GM12878 (cell line): ENCODE measurements around the gene SULT2B1. TPM values are rescaled to one million over a fixed set of nuclear protein-coding genes. Genes with fewer than 3 reads are reported as not detected.

Experiments used
- ATAC-seq: fragments of 200-7000 bp; cut with Tn5 transposase; 3 replicates; pipeline ENCODE4 v1.9.1; 2020; ENCODE audit warnings: mild to moderate bottlenecking, moderate library complexity
- BruUV-seq: library from RNA; stranded (reverse); fragments of 400-500 nt; replicated peaks from 2 replicates; lab custom pipeline; 2021; lab: Mats Ljungman, UMichigan
- CTCF ChIA-PET: fragments of 300-600 bp; sonication (Branson Sonifier 250); formaldehyde crosslinking; extraction: SDS; loops from one replicate; lab custom pipeline; 2021; ENCODE audit warnings: inconsistent platforms; lab: Yijun Ruan, JAX
- POLR2A ChIA-PET: fragments of 350-600 bp; formaldehyde crosslinking; extraction: SDS; loops from one replicate; lab custom pipeline; 2021; ENCODE audit warnings: inconsistent platforms; lab: Charles Lee
- RAD21 ChIA-PET: fragments of 300-600 bp; sonication (Branson Sonifier 250); formaldehyde crosslinking; loops from one replicate; lab custom pipeline; 2023; ENCODE audit warnings: antibody characterized with exemption; ENCODE audit not compliant: unreplicated experiment; lab: Charles Lee
- SMC1A ChIA-PET: fragments of 300-600 bp; sonication (Branson Sonifier 250); formaldehyde crosslinking; loops from one replicate; lab custom pipeline; 2023; ENCODE audit not compliant: unreplicated experiment, uncharacterized antibody; lab: Charles Lee
- DNase-seq: peaks from one replicate; pipeline ENCODE4 v3.0.0-alpha.2; 2011; ENCODE audit warnings: low read depth, low spot score
- FAIRE-seq: peaks from 3 replicates; lab custom pipeline; 2011; peaks lifted over from hg19 to GRCh38; lab: Jason Lieb, UNC
- H2AFZ ChIP-seq: 2 replicates; pipeline ENCODE4 v1.6.0; 2011; ENCODE audit warnings: low read depth, low read length, control low read depth; ENCODE audit not compliant: control insufficient read depth
- H3K27ac ChIP-seq: 2 replicates; pipeline ENCODE4 v1.5.1; 2011; ENCODE audit warnings: control low read depth; ENCODE audit not compliant: control insufficient read depth, insufficient read depth
- H3K27me3 ChIP-seq, 2 experiments: replicated peaks in 1 of 2; 2 replicates each; pipeline versions ENCODE4 v1.6.0 to v1.6.1; 2011; ENCODE audit warnings: low read length in 1 of 2; ENCODE audit not compliant: control insufficient read depth in 2 of 2, insufficient read depth in 2 of 2
- H3K36me3 ChIP-seq, 2 experiments: 2 replicates each; pipeline ENCODE4 v1.5.1; 2011; ENCODE audit warnings: low read length in 1 of 2; ENCODE audit not compliant: control insufficient read depth in 2 of 2, insufficient read depth in 2 of 2
- H3K4me1 ChIP-seq: 2 replicates; pipeline ENCODE4 v1.6.1; 2011; ENCODE audit warnings: mild to moderate bottlenecking, low read length, moderate library complexity, mixed read lengths; ENCODE audit not compliant: control insufficient read depth, insufficient read depth
- H3K4me2 ChIP-seq: 2 replicates; pipeline ENCODE4 v1.6.0; 2011; ENCODE audit warnings: control low read depth; ENCODE audit not compliant: control insufficient read depth, insufficient read depth
- H3K4me3 ChIP-seq: fragments of 200-600 bp; sonication (generic); 2 replicates; pipeline ENCODE4 v1.5.1; 2016
- H3K79me2 ChIP-seq: 2 replicates; pipeline ENCODE4 v1.6.0; 2011; ENCODE audit warnings: low read length; ENCODE audit not compliant: control insufficient read depth, insufficient read depth
- H3K9ac ChIP-seq: 2 replicates; pipeline ENCODE4 v1.8.0; 2011; ENCODE audit warnings: low read length, control low read depth, mixed read lengths; ENCODE audit not compliant: control insufficient read depth, insufficient read depth
- H3K9me3 ChIP-seq: replicated peaks from 3 replicates; pipeline ENCODE4 v1.5.1; 2011; ENCODE audit warnings: mild to moderate bottlenecking, low read length; ENCODE audit not compliant: control insufficient read depth, insufficient read depth
- H4K20me1 ChIP-seq: 2 replicates; pipeline ENCODE4 v1.6.0; 2011; ENCODE audit not compliant: control insufficient read depth, insufficient read depth
- BACH1 ChIP-seq: fragments of 450-650 bp; IDR thresholded peaks from 2 replicates; pipeline ENCODE4 v1.6.1; 2017; ENCODE audit warnings: mild to moderate bottlenecking, borderline replicate concordance
- BRCA1 ChIP-seq: IDR thresholded peaks from 2 replicates; pipeline ENCODE4 v1.6.1; 2011; ENCODE audit warnings: low read depth, low read length, improper control_type of control experiment
- CBX3 ChIP-seq: fragments of 200-600 bp; sonication (generic); IDR thresholded peaks from 2 replicates; pipeline ENCODE4 v1.6.1; 2016; ENCODE audit warnings: low read depth, borderline replicate concordance
- POLR2AphosphoS5 ChIP-seq: IDR thresholded peaks from 2 replicates; pipeline ENCODE4 v1.6.1; 2011; ENCODE audit warnings: mild to moderate bottlenecking, low read length, inconsistent platforms
- RBBP5 ChIP-seq: fragments of 200-600 bp; sonication (generic); conservative IDR thresholded peaks from 2 replicates; pipeline ENCODE4 v1.6.1; 2016
- RELA ChIP-seq: fragments of 450-650 bp; IDR thresholded peaks from 2 replicates; pipeline ENCODE4 v1.8.0; 2014; ENCODE audit warnings: borderline replicate concordance; ENCODE audit not compliant: partially characterized antibody
- STAT1 ChIP-seq: fragments of 450-650 bp; conservative IDR thresholded peaks from 2 replicates; pipeline ENCODE4 v1.6.1; 2014; ENCODE audit warnings: antibody characterized with exemption, mild to moderate bottlenecking
- TAF1 ChIP-seq: IDR thresholded peaks from 2 replicates; pipeline ENCODE4 v1.6.1; 2011; ENCODE audit warnings: mild to moderate bottlenecking, low read depth, low read length, borderline replicate concordance
- ZNF274 ChIP-seq: IDR thresholded peaks from one replicate; pipeline ENCODE4 v1.8.0; 2011; ENCODE audit not compliant: insufficient read length, insufficient read depth
- WGBS: methylation state at CpG from one replicate; pipeline ENCODE4 v1.1.6; 2016; ENCODE audit warnings: low lambda C conversion rate; ENCODE audit not compliant: insufficient replicate concordance, insufficient coverage; ENCODE audit errors: missing lambda C conversion rate; 5-methylcytosine and 5-hydroxymethylcytosine counted together
- in situ Hi-C: fragments of 300-500 bp; cut with MboI; formaldehyde crosslinking; loops from 9 replicates; pipeline ENCODE4 v1.14.3; 2018; ENCODE audit warnings: mixed read lengths
- intact Hi-C: fragments of 100-400 bp; cut with micrococcal nuclease; formaldehyde crosslinking; loops from one replicate; pipeline ENCODE4 v1.14.2; 2022; ENCODE audit not compliant: unreplicated experiment
- polyA plus RNA-seq, 11 experiments: library from polyadenylated mRNA; depleted of rRNA in 4 of 11; unstranded in 6 of 11; stranded (reverse) in 5 of 11; fragments of >200 nt; fragmentation: Nextera tagmentation in 4 of 11; fragmentation: Illumina TruSeq in 1 of 11; extraction: Ambion mirVana in 4 of 11; extraction: Trizol in 1 of 11; gene quantifications; 1 replicate in 1 of 11; 2 replicates in 10 of 11; pipeline versions ENCODE4 v1.2.1 to v1.2.3, GENCODE V29; 2011 to 2016; ENCODE audit warnings: inconsistent platforms in 2 of 11, missing spikeins in 2 of 11, low read depth in 1 of 11
- total RNA-seq, 4 experiments: library from RNA; depleted of rRNA in 3 of 4; stranded (reverse); fragments of >200 nt in 3 of 4; fragmentation: Illumina TruSeq in 1 of 4; extraction: Trizol in 1 of 4; gene quantifications; 2 replicates each; pipeline versions ENCODE4 v1.2.1 to v1.2.3, GENCODE V29; 2013 to 2021
- TF ChIP-seq, protein P1 (sequence below): IDR thresholded peaks from 2 replicates; pipeline ENCODE4 v1.6.1; 2011; ENCODE audit warnings: mild to moderate bottlenecking, low read depth, low read length, moderate library complexity; ENCODE audit not compliant: insufficient replicate concordance

The SULT2B1 gene
- total and polyA plus RNA-seq, 10 of the 15 experiments (the other 5 are each of a cell fraction or from before 2014, with no cell fraction given) = 0.11 to 0.14 TPM; not detected in 8

DNA sequence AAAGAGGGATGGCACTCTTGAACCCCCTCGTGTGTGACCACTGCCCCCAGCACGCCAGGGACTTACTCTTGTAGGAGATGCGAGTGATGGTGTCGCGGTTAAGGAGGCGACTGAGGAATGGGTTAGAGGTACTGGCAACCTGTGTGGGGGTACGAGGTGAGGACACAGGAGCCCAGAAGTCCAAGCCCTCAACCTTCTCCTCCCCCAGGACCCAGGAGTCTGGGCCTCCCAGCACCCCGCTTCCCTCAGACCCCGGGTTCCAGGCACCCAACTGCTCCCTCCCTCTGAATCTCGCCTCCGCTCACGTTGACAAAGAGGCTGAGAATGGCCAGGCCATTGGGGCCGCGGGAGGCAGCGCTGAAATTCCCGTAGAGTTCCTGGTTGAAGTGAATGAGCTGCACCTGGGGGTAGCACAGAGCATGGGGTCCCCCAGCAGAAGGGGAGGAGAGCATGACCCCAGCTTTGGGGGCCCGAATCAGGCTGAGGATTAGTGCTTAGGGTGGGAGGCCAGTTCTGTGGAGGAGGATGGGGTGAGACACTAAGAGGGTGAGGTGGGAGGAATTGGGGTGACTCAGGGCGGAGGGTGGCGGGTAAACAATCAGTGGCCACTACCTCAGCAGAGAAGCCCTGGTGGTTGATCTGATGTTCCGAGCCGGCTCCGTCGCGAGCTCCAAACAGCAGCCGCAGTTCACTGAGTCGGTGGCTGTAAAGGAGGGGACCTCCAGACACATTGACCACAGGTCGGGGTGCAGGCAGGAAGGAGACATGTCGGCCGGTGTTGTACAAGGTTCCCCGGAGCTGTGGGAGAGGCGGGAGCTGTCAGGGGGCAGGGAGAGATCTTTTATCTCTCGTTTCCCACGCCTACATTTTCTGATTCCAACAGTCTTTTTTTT lies 87.8 kb downstream of the SULT2B1 start (continued):
- TF ChIP-seq, protein P1, sequence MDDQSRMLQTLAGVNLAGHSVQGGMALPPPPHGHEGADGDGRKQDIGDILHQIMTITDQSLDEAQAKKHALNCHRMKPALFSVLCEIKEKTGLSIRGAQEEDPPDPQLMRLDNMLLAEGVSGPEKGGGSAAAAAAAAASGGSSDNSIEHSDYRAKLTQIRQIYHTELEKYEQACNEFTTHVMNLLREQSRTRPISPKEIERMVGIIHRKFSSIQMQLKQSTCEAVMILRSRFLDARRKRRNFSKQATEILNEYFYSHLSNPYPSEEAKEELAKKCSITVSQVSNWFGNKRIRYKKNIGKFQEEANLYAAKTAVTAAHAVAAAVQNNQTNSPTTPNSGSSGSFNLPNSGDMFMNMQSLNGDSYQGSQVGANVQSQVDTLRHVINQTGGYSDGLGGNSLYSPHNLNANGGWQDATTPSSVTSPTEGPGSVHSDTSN = no peak
- no peak for TF ChIP-seq ZNF274

DNA sequence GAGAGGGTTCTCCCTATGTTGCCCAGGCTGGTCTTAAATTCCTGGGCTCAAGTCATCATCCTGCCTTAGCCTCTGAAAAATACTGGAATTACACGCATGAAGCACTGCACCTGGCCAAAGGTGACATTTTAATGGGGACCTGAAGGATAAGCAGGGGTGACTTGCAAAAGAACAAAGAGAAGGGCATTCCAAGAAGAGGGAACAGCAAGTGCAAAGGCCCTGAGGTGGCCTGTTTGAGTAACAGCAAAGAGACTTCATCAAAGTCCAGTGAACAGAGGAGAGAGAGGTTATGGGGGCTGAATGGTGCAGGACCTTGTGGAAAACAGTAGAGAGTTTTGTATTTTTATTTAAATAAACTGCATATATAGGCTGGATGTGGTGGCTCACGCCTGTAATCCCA lies 89.9 kb downstream of the SULT2B1 start:
- ChIA-PET CTCF (interaction anchor here (0.6 kb wide), 1 partner anchor 358 kb away, joined by 3 read pairs; no protein-coding TSS in a partner anchor), SMC1A (interaction anchor here (0.9 kb wide), 1 partner anchor 140 kb away, joined by 4 read pairs; no protein-coding TSS in a partner anchor)
- Histone ChIP-seq H3K9me3 (no peaks in the 10 kb centered on the region), H2AFZ (no peak overlapping the region), H3K4me2 (no peak overlapping the region), H3K36me3 (no peaks in the 10 kb centered on the region), H3K27me3 (no peaks in the 10 kb centered on the region), H3K27ac (no peak overlapping the region), H3K4me3 (no peak overlapping the region), H3K4me1 (peaks cover 19% of the 10 kb centered on the region), H4K20me1 (no peaks in the 10 kb centered on the region), H3K79me2 (no peaks in the 10 kb centered on the region)
- ATAC-seq = no peak
- no peak for FAIRE-seq
- no TSS peak for BruUV-seq
- 52% methylated on average over 2 of the region's 2 CpGs for WGBS
- intact Hi-C loops = no loop called here
- no peak for DNase-seq
- TF ChIP-seq RELA (no peak), TAF1 (no peak), BACH1 (no peak), RBBP5 (no peak), CBX3 (no peak), POLR2AphosphoS5 (no peak), BRCA1 (no peak), STAT1 (no peak)
- TF ChIP-seq, all 136 proteins: peak for 0
- H3K9ac ChIP-seq = no peak overlapping the region
- ChIA-PET RAD21 (no interaction called here), POLR2A (interaction anchor here (0.6 kb wide), 1 partner anchor 54 kb away, joined by 5 read pairs; no protein-coding TSS in a partner anchor)
- in situ Hi-C loops = loop anchor here (25.0 kb wide), 1 partner anchor 1245 kb away; the partner anchor contains the start of genes AKT1S1, IL4I1 and TBC1D17
